Measurements from ENCODE around the gene CDH12.
"Not testable (repeated sequence)": the region's sequence is repeated elsewhere in the genome, so short reads cannot be mapped to it uniquely, and the experiment has no call there.

Gene CDH12

DNA sequence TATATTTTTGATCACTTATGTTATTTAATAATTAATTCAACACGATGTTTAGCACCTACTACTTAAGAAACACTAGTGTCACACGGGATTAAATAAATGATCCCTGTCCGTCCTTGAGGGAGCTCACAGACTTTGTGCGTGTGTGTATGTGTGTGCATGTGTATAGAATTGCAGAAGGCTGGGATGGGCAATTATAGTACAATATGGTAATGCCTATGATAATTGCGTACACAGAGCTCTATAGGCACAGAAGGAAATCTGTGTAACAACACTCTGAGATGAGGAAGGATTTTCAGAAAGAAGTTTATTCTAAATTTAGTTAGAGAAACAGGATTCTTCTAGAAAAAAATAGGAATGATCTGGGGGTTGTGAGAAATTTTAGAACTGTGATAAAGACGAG is 76.9 kb downstream of the CDH12 start:
- DNase-seq (ENCODE audit: insufficient read length, low spot score) (no peak), FAIRE-seq (no peak)

DNA sequence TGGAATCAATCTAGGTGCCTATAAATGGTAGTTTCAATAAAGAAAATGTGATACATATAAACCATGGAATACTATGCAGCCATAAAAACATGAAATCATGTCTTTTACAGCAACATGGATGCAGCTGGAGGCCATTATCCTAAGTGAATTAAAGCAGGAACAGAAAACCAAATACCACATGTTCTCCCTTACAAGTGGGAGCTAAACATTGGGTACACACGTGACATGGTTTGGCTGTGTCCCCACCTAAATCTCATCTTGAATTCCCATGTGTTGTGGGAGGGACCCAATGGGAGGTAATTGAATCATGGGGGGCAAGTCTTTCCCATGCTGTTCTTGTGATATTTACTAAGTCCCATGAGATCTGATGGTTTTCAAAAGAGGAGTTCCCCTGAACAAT is 78.9 kb downstream of the CDH12 start:
- DNase-seq (ENCODE audit: insufficient read length, low spot score); FAIRE-seq: not testable (repeated sequence)

DNA sequence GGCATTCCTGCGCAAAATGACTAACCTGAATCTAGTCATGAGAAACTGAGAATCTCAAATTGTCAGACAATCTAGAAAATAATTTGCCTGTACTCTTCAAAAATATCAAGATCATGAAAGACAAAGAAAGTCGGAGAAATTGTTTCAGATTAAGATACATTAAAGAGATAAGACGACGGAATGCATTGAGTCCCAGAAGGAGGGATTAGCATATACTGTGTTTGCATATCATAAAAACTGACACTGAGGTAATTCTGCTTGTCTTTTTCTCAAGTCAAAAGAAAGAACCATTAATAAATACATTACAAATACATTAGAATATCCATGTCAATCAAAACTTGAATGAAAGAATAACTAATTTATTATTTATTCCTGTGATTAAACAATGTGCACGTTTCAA is 88.4 kb downstream of the CDH12 start:
- DNase-seq (ENCODE audit: insufficient read length, low spot score) (no peak), FAIRE-seq (no peak)

DNA sequence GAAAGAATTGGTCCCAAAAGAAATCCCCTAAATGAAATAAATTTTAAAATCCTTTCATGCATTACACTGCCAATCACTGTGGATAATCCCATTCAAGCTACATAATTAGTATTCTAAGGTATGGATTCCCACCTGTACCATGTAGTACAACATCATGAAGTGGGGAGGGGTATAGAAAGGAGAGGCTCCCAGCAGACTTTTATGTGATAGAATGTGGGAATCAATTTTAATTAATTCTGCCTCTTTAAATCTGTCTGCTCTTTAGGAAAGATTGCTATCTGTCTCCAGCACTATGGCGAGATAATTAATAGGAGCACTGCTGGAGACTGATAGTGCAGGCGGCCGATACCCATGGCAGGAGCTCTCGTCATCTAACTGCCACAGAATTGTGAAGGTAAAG is 95.4 kb downstream of the CDH12 start:
- DNase-seq (ENCODE audit: insufficient read length, low spot score), result no peak
- FAIRE-seq, result no peak

DNA sequence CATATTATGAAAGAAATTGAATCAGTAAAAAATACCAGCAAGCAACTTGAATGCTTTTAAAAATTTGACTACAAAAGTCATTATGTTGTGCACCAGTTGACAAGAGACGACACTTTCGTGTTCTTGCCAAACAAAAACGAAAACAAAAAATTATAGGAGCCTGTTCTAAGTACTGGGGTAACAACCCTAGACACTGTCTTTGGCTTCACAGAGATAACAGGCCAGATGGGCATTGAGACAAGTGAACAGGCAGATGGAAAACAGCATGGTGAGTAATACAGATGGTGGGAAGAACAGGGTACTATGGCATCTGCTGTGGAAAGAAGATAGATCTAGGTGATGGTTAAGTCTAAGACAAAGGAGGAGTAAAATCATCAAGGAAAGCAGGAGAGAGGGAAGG is 99.0 kb downstream of the CDH12 start:
- DNase-seq (ENCODE audit: insufficient read length, low spot score), result no peak
- FAIRE-seq, result no peak

DNA sequence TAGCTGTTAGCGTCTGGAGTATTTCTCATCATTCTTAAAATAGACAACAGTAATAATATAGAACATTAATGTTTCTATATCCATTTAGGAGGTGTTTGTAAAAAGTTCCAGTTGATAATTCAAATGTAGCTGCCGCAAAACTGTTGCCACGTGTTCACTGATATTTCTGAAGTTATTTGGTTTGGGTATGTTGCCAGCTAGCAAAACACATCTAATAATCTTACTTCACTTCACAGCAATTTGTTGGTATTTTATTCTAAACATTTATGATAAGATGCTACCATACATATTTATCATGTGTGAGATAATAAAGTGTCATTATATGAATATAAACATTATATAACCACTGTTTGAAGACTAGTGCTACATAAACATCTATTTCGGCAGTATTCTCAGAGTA is 101.6 kb downstream of the CDH12 start:
- DNase-seq (ENCODE audit: insufficient read length, low spot score) (no peak), FAIRE-seq (no peak)

DNA sequence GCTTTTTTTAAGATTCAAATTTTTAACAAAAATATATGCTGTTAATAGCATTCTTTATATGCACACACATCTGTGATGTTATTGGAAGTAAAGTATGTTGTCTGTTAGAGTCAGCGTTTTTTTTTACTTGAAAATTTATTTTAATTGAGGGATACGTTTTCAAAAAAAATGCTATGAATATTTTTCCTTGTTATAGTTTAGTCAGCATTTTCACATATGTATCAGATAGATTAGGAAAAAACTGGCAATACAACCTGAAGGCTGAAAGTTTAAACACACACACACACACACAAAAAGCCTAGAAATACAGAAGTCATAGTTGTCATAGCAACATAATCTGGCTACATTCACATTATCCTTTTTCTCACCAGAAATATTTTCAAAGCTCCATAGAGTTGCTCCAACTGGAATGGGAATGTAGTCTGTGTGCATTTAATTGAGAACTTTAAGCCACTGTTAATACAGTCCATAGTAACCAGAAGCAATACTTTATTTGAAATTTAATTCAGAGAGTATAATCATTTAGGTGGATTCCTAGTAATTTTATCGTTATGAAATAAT is 116.6 kb downstream of the CDH12 start:
- FAIRE-seq, result no peak

DNA sequence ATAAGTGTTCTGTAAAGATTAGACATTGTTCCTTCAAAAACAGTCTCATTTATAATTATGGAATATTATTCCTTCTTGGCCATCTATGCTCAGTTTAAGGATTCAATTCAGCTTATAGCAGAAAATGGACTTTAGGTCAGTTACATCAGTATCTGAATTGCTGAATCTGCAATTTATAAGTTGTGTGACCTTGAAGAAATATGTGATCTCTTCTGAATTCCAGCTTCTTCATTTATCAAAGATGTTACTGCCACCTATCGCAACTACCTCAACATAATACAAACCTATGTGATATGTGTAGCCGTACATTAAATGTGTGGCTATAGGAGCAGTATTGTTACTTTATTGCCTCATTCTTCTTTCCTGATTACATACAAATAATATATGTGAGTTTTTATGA is 118.2 kb downstream of the CDH12 start:
- FAIRE-seq, result no peak

More for the DNA sequence above, 116.6 kb downstream of the CDH12 start:
- DNase-seq (ENCODE audit: insufficient read length, low spot score), result no peak

DNA sequence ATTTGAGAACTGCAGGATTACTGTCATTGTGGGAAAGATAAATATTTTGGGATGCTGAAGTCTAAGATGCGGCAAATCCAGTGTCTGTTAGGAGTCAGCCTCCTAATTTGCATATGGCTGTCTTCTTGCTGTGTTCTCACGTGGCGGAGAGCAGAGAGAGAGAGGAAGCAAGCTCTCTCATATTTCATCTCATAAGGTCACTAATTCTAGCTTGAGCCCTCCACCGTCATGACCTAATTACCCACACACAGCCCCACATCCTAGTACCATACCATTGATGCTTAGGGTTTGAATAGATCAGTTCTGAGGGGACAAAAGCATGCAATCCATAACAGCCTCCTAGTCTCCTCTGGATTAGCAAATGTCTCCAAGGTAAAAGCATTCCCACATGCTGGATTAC is 124.5 kb downstream of the CDH12 start:
- no peak for DNase-seq (ENCODE audit: insufficient read length, low spot score)
- FAIRE-seq, result no peak

More for the DNA sequence above, 118.2 kb downstream of the CDH12 start:
- DNase-seq (ENCODE audit: insufficient read length, low spot score), result no peak

DNA sequence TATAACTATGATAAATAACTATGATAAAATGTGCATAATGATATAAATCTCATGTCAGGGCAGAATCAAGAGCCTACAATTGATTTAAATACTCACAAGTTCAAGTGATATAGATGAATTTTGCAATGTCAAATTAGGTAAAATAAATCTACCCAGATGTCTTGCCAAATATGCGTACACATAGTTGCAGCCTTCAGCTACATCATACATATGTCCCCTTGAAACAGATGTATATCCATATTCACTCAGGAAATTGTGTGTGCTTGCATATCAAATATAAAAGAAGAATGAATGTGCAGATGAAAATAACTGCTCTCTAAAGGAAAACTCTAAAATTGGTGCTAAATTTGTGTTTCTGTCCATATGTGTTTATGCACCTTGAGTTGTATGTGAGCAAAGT is 130.7 kb downstream of the CDH12 start:
- FAIRE-seq (no peak), DNase-seq (ENCODE audit: insufficient read length, low spot score) (no peak)

DNA sequence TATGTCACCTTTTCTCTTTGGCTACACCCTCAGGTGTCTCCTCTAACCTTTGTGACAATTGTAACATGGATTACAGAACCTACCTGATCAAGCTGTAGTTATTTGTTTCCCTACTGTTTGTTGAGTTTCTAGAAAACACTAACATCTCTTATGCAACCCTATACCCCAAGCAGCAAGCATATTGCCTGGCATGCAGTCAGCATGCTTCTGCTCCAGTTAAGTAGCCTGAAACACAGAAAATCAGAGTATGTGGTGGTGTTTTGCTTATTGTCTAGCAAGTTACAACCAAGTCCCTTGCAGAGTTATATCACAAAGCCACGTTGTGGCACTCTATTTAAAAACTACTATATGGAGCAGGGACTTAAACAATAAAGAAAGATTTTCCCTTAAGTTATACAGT is 131.1 kb downstream of the CDH12 start:
- DNase-seq (ENCODE audit: insufficient read length, low spot score), result no peak
- FAIRE-seq, result no peak

DNA sequence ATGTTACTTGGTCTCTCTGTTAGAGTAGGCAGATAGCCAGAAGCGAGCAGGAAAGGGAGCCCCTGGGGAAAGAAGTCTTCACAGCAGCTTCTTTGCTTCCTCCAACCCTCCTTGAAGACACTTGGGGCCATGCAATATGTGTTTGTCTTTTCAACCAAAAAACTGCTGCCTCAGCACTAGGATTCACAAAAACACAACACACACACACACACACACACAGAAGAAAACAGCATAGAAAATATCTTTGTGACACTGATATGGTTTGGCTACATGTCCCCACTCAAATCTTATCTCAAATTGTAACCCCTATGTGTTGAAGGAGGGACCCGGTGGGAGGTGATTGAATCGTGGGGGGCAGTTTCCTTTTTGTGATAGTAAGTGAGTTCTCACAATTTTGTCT is 133.3 kb downstream of the CDH12 start:
- no peak for DNase-seq (ENCODE audit: insufficient read length, low spot score)

DNA sequence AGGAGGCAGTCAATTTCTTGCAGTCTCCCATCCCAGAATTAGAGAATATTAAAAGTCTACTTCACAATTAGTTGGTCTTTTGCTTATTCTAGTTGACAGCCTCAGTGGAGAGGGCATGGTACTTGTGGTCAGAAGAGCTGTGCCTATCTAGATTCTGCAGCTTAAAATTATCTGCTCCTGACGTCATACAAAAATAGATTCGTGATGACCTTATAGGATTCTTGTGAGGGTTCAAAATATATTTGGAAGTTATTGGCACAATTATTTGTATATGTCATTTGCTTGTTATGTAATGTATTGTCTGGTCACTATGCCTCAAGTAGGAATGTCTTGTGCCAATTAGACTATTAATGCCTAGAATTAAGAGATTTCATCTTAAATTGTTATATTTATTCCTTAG is 142.5 kb downstream of the CDH12 start:
- FAIRE-seq, result no peak
- no peak for DNase-seq (ENCODE audit: insufficient read length, low spot score)

More for the DNA sequence above, 133.3 kb downstream of the CDH12 start:
- FAIRE-seq, result no peak

DNA sequence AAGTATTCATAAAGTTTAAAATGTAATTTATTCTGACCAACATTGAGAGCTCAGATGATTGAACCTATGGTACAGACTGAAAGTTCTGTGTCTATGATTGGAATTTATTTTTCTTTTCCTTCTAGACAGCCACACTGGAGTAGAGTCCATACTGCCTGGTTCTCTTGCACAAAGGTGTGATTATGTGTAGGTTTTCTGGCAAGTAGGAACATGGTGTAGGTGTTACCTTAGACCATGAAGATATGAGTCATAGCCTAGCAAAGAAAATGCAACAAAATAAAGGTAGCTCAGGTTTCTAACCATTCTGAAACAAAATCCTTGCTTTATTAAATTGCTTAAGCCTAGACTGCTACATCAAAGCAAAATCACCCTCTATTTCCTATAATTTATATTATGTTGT is 143.4 kb downstream of the CDH12 start:
- DNase-seq (ENCODE audit: insufficient read length, low spot score), result no peak
- FAIRE-seq, result no peak

DNA sequence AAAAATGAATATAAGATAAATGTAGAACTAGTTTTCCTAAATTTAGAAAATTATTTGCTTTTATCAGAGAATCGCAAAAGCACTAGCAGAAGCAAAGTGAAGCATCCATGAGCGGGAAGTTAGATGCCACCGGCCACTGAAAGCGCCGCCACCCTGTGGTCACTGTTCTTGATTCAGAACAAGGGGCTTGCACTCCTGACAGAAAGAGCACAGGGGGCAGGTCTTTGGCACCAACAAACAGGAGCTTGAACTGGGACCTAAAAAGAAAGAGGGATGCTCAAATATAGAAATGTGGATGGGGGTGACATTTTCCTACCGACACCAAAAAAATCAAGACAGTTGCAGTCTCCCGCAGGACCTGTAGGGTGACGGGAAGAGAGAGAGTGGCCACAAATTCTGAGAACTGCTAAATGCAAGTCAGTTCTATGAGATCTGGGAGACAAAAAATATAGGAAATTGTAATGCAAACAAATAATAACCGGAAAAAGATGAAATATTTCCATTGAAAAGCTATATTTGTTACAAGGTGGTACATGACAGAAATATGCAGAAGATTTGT is 144.3 kb downstream of the CDH12 start:
- no peak for DNase-seq (ENCODE audit: insufficient read length, low spot score)

DNA sequence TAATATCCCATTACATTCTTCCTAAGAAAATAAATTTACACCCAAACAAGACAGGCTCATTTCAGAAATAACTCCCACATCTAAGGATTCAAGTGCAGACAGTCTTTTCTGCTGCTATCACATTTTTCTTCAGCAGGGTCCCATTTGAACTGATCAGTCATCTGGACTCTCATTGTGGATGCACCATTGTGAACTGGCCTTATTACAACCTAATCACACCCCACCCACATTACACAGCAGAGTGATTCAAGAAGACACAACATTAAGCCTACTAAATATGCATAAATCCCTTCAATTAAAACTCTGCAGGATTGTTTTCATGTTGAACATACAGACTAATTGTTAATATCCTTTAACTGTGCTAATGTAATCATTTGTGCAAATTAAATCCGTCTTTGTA is 146.2 kb downstream of the CDH12 start:
- DNase-seq (ENCODE audit: insufficient read length, low spot score), result no peak
- FAIRE-seq, result no peak

More for the DNA sequence above, 144.3 kb downstream of the CDH12 start:
- FAIRE-seq, result no peak

DNA sequence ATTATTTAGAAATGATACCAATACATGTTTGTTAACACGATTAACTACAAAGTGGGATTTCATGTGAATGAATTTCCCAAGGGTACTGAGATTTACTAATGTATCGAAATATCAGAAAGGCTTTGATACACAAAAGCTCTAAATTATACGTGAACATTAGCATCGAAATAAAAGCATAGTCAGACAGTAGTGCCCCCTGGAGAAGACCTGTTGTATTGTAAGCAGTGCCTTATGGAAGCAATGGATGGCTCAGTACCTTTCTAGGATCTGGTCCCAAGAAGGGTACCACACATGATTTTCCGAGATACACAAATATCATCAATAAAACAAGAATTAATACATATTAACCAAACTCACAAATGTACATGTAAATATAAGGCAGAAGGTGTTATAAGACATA is 153.8 kb downstream of the CDH12 start:
- FAIRE-seq (no peak), DNase-seq (ENCODE audit: insufficient read length, low spot score) (no peak)

DNA sequence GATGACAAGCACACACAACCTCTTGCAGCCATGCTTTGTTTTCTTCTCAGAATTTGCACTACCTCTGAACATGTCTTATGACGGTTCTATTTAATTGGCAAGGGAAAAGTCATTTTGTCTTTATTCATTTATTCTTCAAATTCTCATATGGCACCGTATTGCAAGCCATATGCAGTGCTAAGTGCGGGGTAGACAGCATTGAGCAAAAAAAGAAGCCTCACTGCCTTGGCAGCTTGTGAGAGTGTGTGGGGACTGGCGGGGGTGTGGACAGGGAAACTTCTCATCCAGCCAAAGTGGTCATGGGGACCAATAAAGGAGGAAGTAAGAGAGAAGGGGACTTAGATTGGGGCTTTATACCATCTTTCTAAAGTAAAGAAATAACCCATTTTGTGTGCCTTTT is 160.0 kb downstream of the CDH12 start:
- FAIRE-seq (no peak), DNase-seq (ENCODE audit: insufficient read length, low spot score) (no peak)

DNA sequence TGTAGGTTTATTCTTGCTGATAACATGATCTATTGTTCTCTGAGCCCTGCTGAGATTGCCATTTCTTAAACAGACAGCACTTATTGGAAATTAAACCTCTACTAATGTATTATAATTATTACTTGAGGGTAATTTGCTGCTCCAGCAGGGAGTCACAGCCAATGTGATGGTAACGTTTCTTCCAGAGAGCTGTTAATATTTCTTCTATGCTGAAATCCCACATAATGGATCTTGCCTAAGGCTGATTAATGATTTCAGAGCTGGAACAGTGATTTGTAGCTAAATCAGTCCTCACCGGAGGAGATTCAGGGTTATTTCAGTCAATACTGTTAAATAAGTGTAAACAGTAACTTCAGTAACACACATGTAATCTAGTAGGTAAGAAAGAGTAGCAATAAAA is 170.1 kb downstream of the CDH12 start:
- FAIRE-seq, result no peak
- no peak for DNase-seq (ENCODE audit: insufficient read length, low spot score)

DNA sequence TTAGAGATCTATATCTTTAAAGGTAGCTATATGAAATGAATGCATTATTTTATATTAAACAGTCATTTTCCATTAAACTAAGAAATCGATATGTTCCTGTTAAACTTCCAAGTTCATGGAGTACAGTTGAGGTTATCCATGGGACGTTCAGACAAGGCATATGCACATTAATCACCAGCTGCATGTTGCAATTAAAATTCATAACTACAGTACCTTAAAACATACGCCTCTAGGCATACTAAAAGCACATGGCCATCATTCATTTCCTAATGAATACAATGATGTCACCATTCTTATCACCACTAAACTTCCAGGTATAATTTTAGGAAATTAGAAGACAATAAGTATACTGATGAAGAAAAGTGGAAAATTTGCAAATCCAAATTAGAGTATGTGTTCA is 174.3 kb downstream of the CDH12 start:
- FAIRE-seq, result peak; percentile 16
- no peak for DNase-seq (ENCODE audit: insufficient read length, low spot score)

DNA sequence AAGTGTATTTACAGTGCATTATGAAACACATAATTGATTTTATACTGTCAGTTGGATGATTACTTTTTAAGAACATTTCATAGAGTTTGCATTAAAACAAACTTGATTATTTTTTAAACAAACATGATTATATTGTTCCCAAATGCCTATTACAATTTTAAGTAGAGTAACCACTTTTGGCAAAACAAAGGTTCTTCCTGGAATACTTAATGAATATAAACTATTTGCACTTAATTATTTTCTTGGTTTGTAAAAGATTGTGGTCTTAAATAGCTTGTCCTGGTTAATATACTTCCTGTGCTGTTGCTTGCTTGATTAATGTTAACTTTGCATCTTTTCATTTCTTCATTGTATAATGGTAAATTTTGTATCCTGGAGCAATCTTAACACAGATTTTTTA is 180.0 kb downstream of the CDH12 start:
- no peak for DNase-seq (ENCODE audit: insufficient read length, low spot score)
- no peak for FAIRE-seq

DNA sequence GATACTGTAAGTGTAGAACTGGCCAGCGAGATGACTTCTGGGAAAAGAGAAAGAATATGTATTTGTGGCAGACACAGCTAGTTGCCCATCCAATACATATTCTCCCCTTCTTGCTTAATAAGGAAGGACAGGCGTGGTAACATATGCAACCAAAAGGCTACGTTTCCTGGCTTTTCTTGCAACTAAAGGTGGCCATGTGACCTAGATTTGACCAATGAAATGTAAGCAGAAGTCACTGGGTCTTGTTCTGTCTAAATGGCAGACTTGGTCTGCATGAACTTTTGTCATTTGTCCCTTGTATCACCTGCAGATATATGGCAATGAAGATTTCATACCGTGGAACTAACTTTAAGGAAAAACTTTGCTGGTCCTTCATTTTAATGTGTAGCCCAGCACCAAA is 183.8 kb downstream of the CDH12 start:
- DNase-seq (ENCODE audit: insufficient read length, low spot score), result no peak
- no peak for FAIRE-seq

DNA sequence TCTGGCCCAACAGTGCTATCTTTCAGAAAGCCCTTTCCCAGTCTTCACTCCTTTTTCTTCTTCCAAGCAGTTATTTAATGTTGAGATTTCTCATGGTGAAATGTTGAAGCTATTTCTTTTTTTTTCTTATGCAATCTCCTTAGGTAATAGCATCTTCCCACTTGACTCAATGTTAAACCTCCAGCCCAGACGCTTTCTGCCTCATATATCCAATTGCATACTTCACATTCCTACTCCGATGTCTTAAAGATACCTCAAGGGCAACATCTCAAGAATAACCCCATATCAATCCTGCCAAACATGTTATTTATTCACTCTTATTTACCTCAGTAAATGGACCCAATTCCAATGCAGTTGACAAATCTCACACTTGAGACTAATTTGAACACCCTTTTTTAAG is 187.3 kb downstream of the CDH12 start:
- DNase-seq (ENCODE audit: insufficient read length, low spot score) (peak; percentile 8), FAIRE-seq (peak; percentile 54)

Data from HTR-8/SVneo (cell line).